ENCODE data around the gene KANSL1L.

KANSL1L gene

DNA sequence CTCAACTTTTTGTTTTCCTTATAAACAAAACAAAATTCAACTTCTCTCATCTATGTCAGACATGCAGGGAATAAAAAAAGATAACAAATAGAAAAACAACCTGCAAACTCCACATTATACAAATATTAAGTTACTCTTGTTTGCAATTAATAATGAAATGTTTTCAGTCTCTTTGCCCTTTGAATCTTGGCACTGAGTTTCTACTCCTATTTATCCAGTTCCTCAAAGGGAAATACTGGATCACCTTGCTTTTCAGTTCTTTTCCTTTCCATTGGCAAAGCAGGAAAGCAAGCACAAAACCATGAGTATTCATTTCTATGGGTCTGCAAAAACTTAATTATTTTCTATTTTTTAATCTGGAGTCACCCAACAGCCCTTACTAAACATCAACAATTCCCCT is 23.6 kb downstream of the KANSL1L start:
- no peak overlapping the region for H3K27ac ChIP-seq (ENCODE audit: low read length)
- H3K9me3 ChIP-seq (ENCODE audit: insufficient read depth, low read depth, low read length): peaks cover 11% of the 10 kb centered on the region
- no peaks in the 10 kb centered on the region for H3K27me3 ChIP-seq (ENCODE audit: insufficient read depth, low read length)
- H3K4me1 ChIP-seq (ENCODE audit: insufficient read depth, low read length): no peaks in the 10 kb centered on the region
- H3K9ac ChIP-seq (ENCODE audit: low read depth, low read length): no peak overlapping the region
- H3K4me3 ChIP-seq (ENCODE audit: low read length): no peak overlapping the region
- peaks cover 34% of the 10 kb centered on the region for H3K36me3 ChIP-seq (ENCODE audit: insufficient read depth, low read depth, low read length)

GRCh38 chr2:210132239-210132638 is 39.0 kb downstream of the KANSL1L start:
- H3K9ac ChIP-seq (ENCODE audit: low read depth, low read length): no peak overlapping the region
- no peak overlapping the region for H3K27ac ChIP-seq (ENCODE audit: low read length)
- no peak overlapping the region for H3K4me3 ChIP-seq (ENCODE audit: low read length)
- peaks cover 10% of the 10 kb centered on the region for H3K36me3 ChIP-seq (ENCODE audit: insufficient read depth, low read depth, low read length)
- H3K9me3 ChIP-seq (ENCODE audit: insufficient read depth, low read depth, low read length): peaks cover 3% of the 10 kb centered on the region; the same call in 1 of the 2 replicates
- no peaks in the 10 kb centered on the region for H3K4me1 ChIP-seq (ENCODE audit: insufficient read depth, low read length)
- no peaks in the 10 kb centered on the region for H3K27me3 ChIP-seq (ENCODE audit: insufficient read depth, low read length)

DNA sequence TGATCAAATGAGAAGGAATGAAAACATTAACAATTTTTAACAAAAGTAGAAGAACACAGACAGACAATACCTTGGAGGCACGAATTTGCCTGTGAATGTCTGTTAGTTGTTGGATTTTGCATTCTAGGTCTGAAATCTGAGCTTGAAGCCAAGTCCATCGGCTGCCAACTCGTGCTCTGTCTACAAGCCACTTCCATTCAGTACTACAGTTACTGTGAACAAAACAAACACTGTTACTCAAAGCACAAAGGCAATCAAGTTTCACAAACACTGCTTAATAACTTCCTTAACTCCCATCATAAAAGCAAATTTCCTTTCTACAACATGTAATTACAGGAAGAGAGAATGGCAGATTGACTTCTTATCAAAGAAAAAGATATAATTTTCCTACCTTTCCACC is 42.2 kb downstream of the KANSL1L start:
- Histone ChIP-seq H3K4me3 (ENCODE audit: low read length) (no peak overlapping the region), H3K36me3 (ENCODE audit: insufficient read depth, low read depth, low read length) (peaks cover 21% of the 10 kb centered on the region), H3K9ac (ENCODE audit: low read depth, low read length) (no peak overlapping the region), H3K27ac (ENCODE audit: low read length) (no peak overlapping the region), H3K4me1 (ENCODE audit: insufficient read depth, low read length) (no peaks in the 10 kb centered on the region), H3K9me3 (ENCODE audit: insufficient read depth, low read depth, low read length) (peaks cover 9% of the 10 kb centered on the region; the same call in 1 of the 2 replicates), H3K27me3 (ENCODE audit: insufficient read depth, low read length) (no peaks in the 10 kb centered on the region)

GRCh38 chr2:210113614-210114235 is 57.5 kb downstream of the KANSL1L start:
- no peak overlapping the region for H3K9ac ChIP-seq (ENCODE audit: low read depth, low read length)
- H3K27me3 ChIP-seq (ENCODE audit: insufficient read depth, low read length): no peaks in the 10 kb centered on the region
- no peaks in the 10 kb centered on the region for H3K4me1 ChIP-seq (ENCODE audit: insufficient read depth, low read length)
- H3K36me3 ChIP-seq (ENCODE audit: insufficient read depth, low read depth, low read length): peaks cover 4% of the 10 kb centered on the region; the same call in 1 of the 2 replicates
- no peak overlapping the region for H3K27ac ChIP-seq (ENCODE audit: low read length)
- H3K9me3 ChIP-seq (ENCODE audit: insufficient read depth, low read depth, low read length): no peaks in the 10 kb centered on the region
- no peak overlapping the region for H3K4me3 ChIP-seq (ENCODE audit: low read length)

DNA sequence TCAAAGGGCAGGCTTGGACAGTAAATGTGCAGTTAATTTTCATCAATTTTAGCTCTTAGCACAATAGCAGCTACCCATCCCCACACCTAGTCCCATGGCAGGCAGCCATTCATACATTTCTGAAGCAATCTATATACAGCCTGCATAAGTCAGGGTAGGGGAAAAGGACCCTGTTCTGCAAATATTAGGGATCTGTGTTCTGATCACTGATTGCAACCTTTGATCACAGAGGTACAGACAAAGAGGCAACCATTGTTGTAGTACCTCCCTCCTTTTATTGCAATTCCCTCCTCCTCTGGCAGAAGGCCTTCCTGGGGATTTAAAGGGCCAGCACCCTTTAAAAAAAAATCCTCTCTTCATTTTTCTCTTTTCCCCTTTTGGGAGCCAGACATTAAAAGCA is 58.3 kb downstream of the KANSL1L start:
- H3K27ac ChIP-seq (ENCODE audit: low read length): no peak overlapping the region
- H3K9me3 ChIP-seq (ENCODE audit: insufficient read depth, low read depth, low read length): no peaks in the 10 kb centered on the region
- no peak overlapping the region for H3K4me3 ChIP-seq (ENCODE audit: low read length)
- no peak overlapping the region for H3K9ac ChIP-seq (ENCODE audit: low read depth, low read length)
- peaks cover 4% of the 10 kb centered on the region; the same call in 1 of the 2 replicates for H3K36me3 ChIP-seq (ENCODE audit: insufficient read depth, low read depth, low read length)
- no peaks in the 10 kb centered on the region for H3K4me1 ChIP-seq (ENCODE audit: insufficient read depth, low read length)
- no peaks in the 10 kb centered on the region for H3K27me3 ChIP-seq (ENCODE audit: insufficient read depth, low read length)

DNA sequence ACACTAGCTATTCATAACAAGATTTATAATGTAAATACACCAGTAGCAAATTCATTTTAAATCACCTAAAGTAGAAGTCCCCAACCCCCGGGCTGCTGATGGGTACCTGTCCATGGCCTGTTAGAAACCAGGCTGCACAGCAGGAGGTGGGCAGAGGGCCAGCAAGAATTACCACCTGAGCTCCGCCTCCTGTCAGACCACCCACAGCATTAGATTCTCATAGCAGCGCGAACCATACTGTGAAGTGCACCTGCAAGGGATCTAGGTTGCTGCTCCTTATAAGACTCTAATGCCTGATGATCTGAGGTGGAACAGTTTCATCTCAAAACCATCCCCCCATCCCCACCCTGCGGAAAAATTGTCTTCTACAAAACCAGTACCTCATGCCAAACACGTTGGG is 71.3 kb downstream of the KANSL1L start:
- Histone ChIP-seq H3K27me3 (ENCODE audit: insufficient read depth, low read length) (no peaks in the 10 kb centered on the region), H3K27ac (ENCODE audit: low read length) (no peak overlapping the region), H3K4me1 (ENCODE audit: insufficient read depth, low read length) (no peaks in the 10 kb centered on the region), H3K9ac (ENCODE audit: low read depth, low read length) (no peak overlapping the region), H3K36me3 (ENCODE audit: insufficient read depth, low read depth, low read length) (peaks cover 4% of the 10 kb centered on the region; the same call in 1 of the 2 replicates), H3K4me3 (ENCODE audit: low read length) (no peak overlapping the region), H3K9me3 (ENCODE audit: insufficient read depth, low read depth, low read length) (no peaks in the 10 kb centered on the region)

- H3K27ac ChIP-seq (ENCODE audit: low read length): no peak overlapping the region
- no peaks in the 10 kb centered on the region for H3K36me3 ChIP-seq (ENCODE audit: insufficient read depth, low read depth, low read length)
- H3K9me3 ChIP-seq (ENCODE audit: insufficient read depth, low read depth, low read length): no peaks in the 10 kb centered on the region
- H3K9ac ChIP-seq (ENCODE audit: low read depth, low read length): no peak overlapping the region
- H3K27me3 ChIP-seq (ENCODE audit: insufficient read depth, low read length): no peaks in the 10 kb centered on the region
- no peaks in the 10 kb centered on the region for H3K4me1 ChIP-seq (ENCODE audit: insufficient read depth, low read length)
- no peak overlapping the region for H3K4me3 ChIP-seq (ENCODE audit: low read length)
Measured at GRCh38 chr2:210094787-210095186, 76.4 kb downstream of the KANSL1L start.

GRCh38 chr2:210092791-210093190 is 78.4 kb downstream of the KANSL1L start:
- no peaks in the 10 kb centered on the region for H3K4me1 ChIP-seq (ENCODE audit: insufficient read depth, low read length)
- no peaks in the 10 kb centered on the region for H3K9me3 ChIP-seq (ENCODE audit: insufficient read depth, low read depth, low read length)
- no peaks in the 10 kb centered on the region for H3K36me3 ChIP-seq (ENCODE audit: insufficient read depth, low read depth, low read length)
- H3K27ac ChIP-seq (ENCODE audit: low read length): no peak overlapping the region
- H3K27me3 ChIP-seq (ENCODE audit: insufficient read depth, low read length): no peaks in the 10 kb centered on the region
- H3K4me3 ChIP-seq (ENCODE audit: low read length): no peak overlapping the region
- H3K9ac ChIP-seq (ENCODE audit: low read depth, low read length): no peak overlapping the region

GRCh38 chr2:210086930-210087329 is 84.3 kb downstream of the KANSL1L start:
- Histone ChIP-seq H3K36me3 (ENCODE audit: insufficient read depth, low read depth, low read length) (no peaks in the 10 kb centered on the region), H3K27ac (ENCODE audit: low read length) (no peak overlapping the region), H3K27me3 (ENCODE audit: insufficient read depth, low read length) (no peaks in the 10 kb centered on the region), H3K4me1 (ENCODE audit: insufficient read depth, low read length) (no peaks in the 10 kb centered on the region), H3K9me3 (ENCODE audit: insufficient read depth, low read depth, low read length) (no peaks in the 10 kb centered on the region), H3K4me3 (ENCODE audit: low read length) (no peak overlapping the region), H3K9ac (ENCODE audit: low read depth, low read length) (no peak overlapping the region)

- H3K9ac ChIP-seq (ENCODE audit: low read depth, low read length): no peak overlapping the region
- H3K4me3 ChIP-seq (ENCODE audit: low read length): no peak overlapping the region
- no peaks in the 10 kb centered on the region for H3K27me3 ChIP-seq (ENCODE audit: insufficient read depth, low read length)
- H3K9me3 ChIP-seq (ENCODE audit: insufficient read depth, low read depth, low read length): no peaks in the 10 kb centered on the region
- H3K36me3 ChIP-seq (ENCODE audit: insufficient read depth, low read depth, low read length): no peaks in the 10 kb centered on the region
- no peaks in the 10 kb centered on the region for H3K4me1 ChIP-seq (ENCODE audit: insufficient read depth, low read length)
- H3K27ac ChIP-seq (ENCODE audit: low read length): no peak overlapping the region
Measured at GRCh38 chr2:210086292-210086691, 84.9 kb downstream of the KANSL1L start.

DNA sequence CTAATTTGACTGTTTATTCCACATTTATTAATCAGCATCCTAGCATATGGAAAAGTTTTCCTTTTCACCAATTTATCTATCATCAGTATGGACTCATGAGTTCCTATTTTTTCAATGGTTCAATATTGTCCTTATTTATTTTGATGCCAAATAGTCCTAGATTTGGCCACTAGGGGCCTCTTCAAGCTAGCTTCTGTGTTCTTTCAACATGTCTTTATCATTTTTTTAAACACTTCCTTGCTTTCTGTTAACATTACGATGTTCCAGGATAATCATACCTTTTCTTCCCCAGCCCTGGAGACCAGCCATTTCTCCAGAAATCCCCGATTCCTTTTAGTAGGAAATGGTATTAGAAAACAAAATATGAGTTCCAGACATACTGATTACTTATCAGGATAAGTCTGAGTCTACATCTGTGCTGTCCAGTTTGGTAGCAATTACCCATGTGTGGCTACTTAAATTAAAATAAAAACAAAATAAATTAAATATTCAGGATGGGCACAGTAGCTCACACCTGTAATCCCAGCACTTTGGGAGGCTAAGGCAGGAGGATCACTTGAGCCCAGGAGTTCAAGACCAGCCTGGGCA is 98.2 kb downstream of the KANSL1L start:
- Histone ChIP-seq H3K27me3 (ENCODE audit: insufficient read depth, low read length) (no peaks in the 10 kb centered on the region), H3K36me3 (ENCODE audit: insufficient read depth, low read depth, low read length) (no peaks in the 10 kb centered on the region), H3K4me1 (ENCODE audit: insufficient read depth, low read length) (no peaks in the 10 kb centered on the region), H3K9ac (ENCODE audit: low read depth, low read length) (no peak overlapping the region), H3K9me3 (ENCODE audit: insufficient read depth, low read depth, low read length) (no peaks in the 10 kb centered on the region), H3K4me3 (ENCODE audit: low read length) (no peak overlapping the region), H3K27ac (ENCODE audit: low read length) (no peak overlapping the region)

DNA sequence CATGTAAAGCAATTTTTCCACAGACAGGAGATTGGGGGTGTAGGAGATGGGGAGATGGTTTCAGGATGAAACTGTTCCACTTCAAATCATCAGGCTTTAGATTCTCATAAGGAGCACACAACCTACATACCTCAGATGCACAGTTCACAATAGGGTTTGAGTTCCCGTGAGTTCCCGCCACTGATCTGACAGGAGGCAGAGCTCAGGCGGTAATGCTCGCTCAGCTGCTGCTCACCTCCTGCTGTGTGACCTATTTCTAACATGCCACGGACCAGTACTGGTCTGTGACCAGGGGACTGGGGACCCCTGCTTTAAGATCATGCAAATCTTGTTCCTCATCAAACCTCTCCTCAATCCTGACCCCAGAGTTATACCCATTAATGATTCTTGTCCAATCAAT is 98.7 kb downstream of the KANSL1L start:
- no peaks in the 10 kb centered on the region for H3K27me3 ChIP-seq (ENCODE audit: insufficient read depth, low read length)
- no peaks in the 10 kb centered on the region for H3K9me3 ChIP-seq (ENCODE audit: insufficient read depth, low read depth, low read length)
- H3K4me3 ChIP-seq (ENCODE audit: low read length): no peak overlapping the region
- H3K36me3 ChIP-seq (ENCODE audit: insufficient read depth, low read depth, low read length): no peaks in the 10 kb centered on the region
- H3K4me1 ChIP-seq (ENCODE audit: insufficient read depth, low read length): no peaks in the 10 kb centered on the region
- H3K9ac ChIP-seq (ENCODE audit: low read depth, low read length): no peak overlapping the region
- H3K27ac ChIP-seq (ENCODE audit: low read length): no peak overlapping the region
